Stomach (tissue), 9 donors: ENCODE data around the gene WDR37. TPM values are rescaled to one million over a fixed set of nuclear protein-coding genes. Genes with fewer than 3 reads are reported as not detected.

Experiments
- DNase-seq, 2 donors: peaks; one replicate each; pipeline versions ENCODE4 v3.0.0 to v3.0.0-alpha.2; 2013 to 2019
- H3K27ac ChIP-seq, 5 donors: fragments of 200-600 bp in 4 of 5; sonication (generic) in 4 of 5; one replicate each; pipeline ENCODE4 v1.5.1; 2013 to 2019; ENCODE audit warnings: mild to moderate bottlenecking in 1 of 5, moderate library complexity in 1 of 5
- H3K27me3 ChIP-seq, 3 donors: fragments of 200-600 bp; sonication (generic); one replicate each; pipeline ENCODE4 v1.5.1; 2017 to 2019; ENCODE audit warnings: mixed run types in 1 of 3
- H3K36me3 ChIP-seq, 4 donors: fragments of 200-600 bp; sonication (generic); 1 replicate in 3 of 4; 2 replicates in 1 of 4; pipeline ENCODE4 v1.5.1; 2016 to 2019
- H3K4me1 ChIP-seq, 4 donors: fragments of 200-600 bp; sonication (generic); one replicate each; pipeline ENCODE4 v1.5.1; 2016 to 2019
- H3K4me3 ChIP-seq, 4 donors: fragments of 200-600 bp; sonication (generic) in 3 of 4; one replicate each; pipeline ENCODE4 v1.5.1; 2016 to 2019; ENCODE audit warnings: mild to moderate bottlenecking in 1 of 4
- H3K9me3 ChIP-seq, 4 donors: fragments of 200-600 bp; sonication (generic); one replicate each; pipeline ENCODE4 v1.5.1; 2016 to 2019
- EP300 ChIP-seq: sonication (generic); formaldehyde crosslinking; IDR thresholded peaks from one replicate; pipeline ENCODE4 v1.6.1; 2017; ENCODE audit warnings: antibody characterized with exemption
- POLR2A ChIP-seq, 4 donors: fragments of 450-650 bp; IDR thresholded peaks; one replicate each; pipeline ENCODE4 v1.6.1; 2016; ENCODE audit warnings: antibody characterized with exemption in 4 of 4, control low read depth in 2 of 4, mild to moderate bottlenecking in 1 of 4, moderate library complexity in 1 of 4
- POLR2AphosphoS5 ChIP-seq, 3 donors: sonication (generic); formaldehyde crosslinking; IDR thresholded peaks; one replicate each; pipeline ENCODE4 v1.6.1; 2016; ENCODE audit warnings: antibody characterized with exemption in 3 of 3
- WGBS, 5 donors: extraction: QIAGEN DNeasy Blood & Tissue Kit in 3 of 5; methylation state at CpG; one replicate each; pipeline versions ENCODE4 v1.1.5 to v1.1.7; 2013 to 2018; 5-methylcytosine and 5-hydroxymethylcytosine counted together
- intact Hi-C: fragments of 100-400 bp; cut with DNase I; formaldehyde crosslinking; loops from one replicate; pipeline ENCODE4 v1.15.1; 2023; ENCODE audit warnings: low total_unique reads
- polyA plus RNA-seq, 3 donors: library from polyadenylated mRNA; stranded (reverse); fragments of 200-250 nt; gene quantifications; one replicate each; pipeline ENCODE4 v1.2.3, GENCODE V29; 2013
- total RNA-seq, 5 donors: library from RNA; depleted of rRNA; stranded (reverse); fragments of >200 nt; gene quantifications; one replicate each; pipeline versions ENCODE4 v1.1.0 to v1.2.3, GENCODE V29; 2014 to 2016
- TF ChIP-seq, protein P1 (sequence below), 7 experiments: fragments of 450-650 bp in 4 of 7; fragments of 200-600 bp in 3 of 7; sonication (generic) in 3 of 7; IDR thresholded peaks; one replicate each; pipeline ENCODE4 v1.5.1; 2016 to 2019; ENCODE audit warnings: antibody characterized with exemption in 7 of 7, control low read depth in 2 of 7, mild to moderate bottlenecking in 1 of 7
- donor health status: healthy with polysubstance abuse.
- donor health status: Bipolar disorder and iron deficiency.
- donor health status: healthy.

The WDR37 gene
- total and polyA plus RNA-seq, 8 donors = 5.3 to 165 (median 12.6) TPM

DNA sequence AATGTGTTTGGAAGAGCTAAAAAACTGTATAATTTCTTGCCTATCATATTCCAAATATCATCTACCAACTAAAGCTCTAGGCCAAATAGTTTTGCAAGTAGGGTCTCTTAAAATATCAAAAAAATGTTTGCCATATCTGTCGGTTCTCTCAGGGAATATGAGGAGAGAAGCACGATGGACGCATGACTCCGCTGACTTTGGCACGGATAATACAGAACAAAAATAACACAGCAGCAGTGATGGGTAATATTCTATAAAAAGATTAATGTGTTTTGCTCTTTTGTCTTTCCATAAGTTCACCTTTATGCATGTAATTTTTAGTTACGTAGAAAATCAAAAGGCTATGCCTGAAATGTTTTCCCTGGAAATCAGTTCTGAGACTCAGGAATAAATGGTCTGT is 29.6 kb upstream of the WDR37 start:
- Histone ChIP-seq H3K27ac (no peak overlapping the region), H3K4me1 (no peaks in the 10 kb centered on the region), H3K27me3 (no peaks in the 10 kb centered on the region), H3K36me3 (no peaks in the 10 kb centered on the region), H3K9me3 (no peaks in the 10 kb centered on the region), H3K4me3 (no peak overlapping the region)
- WGBS, 5 donors = 95 to 97% (median 96%) methylated on average over 6 of the region's 6 CpGs
- no peak for DNase-seq
- TF ChIP-seq POLR2A (IDR thresholded peaks at IDR 0.05) (no peak), POLR2AphosphoS5 (IDR thresholded peaks at IDR 0.05) (no peak), EP300 (no peak)
- TF ChIP-seq, protein P1, sequence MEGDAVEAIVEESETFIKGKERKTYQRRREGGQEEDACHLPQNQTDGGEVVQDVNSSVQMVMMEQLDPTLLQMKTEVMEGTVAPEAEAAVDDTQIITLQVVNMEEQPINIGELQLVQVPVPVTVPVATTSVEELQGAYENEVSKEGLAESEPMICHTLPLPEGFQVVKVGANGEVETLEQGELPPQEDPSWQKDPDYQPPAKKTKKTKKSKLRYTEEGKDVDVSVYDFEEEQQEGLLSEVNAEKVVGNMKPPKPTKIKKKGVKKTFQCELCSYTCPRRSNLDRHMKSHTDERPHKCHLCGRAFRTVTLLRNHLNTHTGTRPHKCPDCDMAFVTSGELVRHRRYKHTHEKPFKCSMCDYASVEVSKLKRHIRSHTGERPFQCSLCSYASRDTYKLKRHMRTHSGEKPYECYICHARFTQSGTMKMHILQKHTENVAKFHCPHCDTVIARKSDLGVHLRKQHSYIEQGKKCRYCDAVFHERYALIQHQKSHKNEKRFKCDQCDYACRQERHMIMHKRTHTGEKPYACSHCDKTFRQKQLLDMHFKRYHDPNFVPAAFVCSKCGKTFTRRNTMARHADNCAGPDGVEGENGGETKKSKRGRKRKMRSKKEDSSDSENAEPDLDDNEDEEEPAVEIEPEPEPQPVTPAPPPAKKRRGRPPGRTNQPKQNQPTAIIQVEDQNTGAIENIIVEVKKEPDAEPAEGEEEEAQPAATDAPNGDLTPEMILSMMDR (IDR thresholded peaks at IDR 0.05) = no peak
- intact Hi-C loops = no loop called here

DNA sequence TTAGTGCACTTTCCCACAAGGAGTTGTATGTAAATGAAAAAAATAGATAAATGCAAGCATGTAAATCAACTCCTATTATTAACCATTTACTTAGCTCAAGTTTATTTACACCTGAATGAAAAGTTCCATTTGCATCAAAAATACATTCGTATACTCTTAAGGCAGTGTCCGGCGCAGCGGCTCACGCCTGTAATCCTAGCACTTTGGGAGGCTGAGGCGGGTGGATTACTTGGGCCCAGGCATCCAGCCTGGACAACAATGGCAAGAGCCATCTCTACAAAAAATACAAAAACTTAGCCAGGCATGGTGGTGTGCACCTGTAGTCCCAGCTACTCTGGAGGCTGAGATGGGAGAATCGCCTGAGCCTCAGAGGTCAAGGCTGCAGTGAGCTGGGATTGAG is 26.3 kb upstream of the WDR37 start:
- H3K4me1 ChIP-seq = no peaks in the 10 kb centered on the region
- no peaks in the 10 kb centered on the region for H3K9me3 ChIP-seq
- no peaks in the 10 kb centered on the region for H3K36me3 ChIP-seq
- H3K27me3 ChIP-seq = no peaks in the 10 kb centered on the region
- TF ChIP-seq POLR2A (IDR thresholded peaks at IDR 0.05) = no peak
- DNase-seq = no peak
- no peak overlapping the region for H3K27ac ChIP-seq
- intact Hi-C loops = no loop called here
- 96 to 99% (median 98%) methylated on average over 7 of the region's 7 CpGs for WGBS, 5 donors
- H3K4me3 ChIP-seq = no peak overlapping the region

DNA sequence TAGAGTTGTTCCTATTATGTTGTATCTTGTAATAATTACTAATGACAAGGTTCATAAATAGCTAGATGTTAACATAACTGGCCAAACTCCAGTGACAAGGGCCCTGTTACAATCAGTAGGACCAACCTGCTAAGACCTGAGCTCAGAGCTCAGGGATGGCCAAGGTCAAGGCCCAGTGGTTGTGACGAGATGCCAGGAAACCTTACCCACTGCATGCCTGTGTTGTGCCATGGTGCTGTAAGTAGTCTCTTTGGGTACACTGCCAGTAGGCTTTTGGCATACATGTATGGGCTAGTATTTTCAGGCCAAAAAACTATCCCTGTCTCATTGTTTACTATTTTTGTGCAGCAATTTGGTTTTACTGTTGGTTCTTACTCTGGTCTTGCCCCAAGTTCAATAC is 22.6 kb upstream of the WDR37 start:
- Histone ChIP-seq H3K36me3 (peaks cover 0 to 24% (median 14%) of the 10 kb centered on the region in 4 donors), H3K27ac (no peak overlapping the region), H3K4me3 (no peak overlapping the region), H3K9me3 (no peaks in the 10 kb centered on the region), H3K27me3 (no peaks in the 10 kb centered on the region), H3K4me1 (peaks cover 0 to 3% (median 0%) of the 10 kb centered on the region in 4 donors)
- TF ChIP-seq POLR2A (IDR thresholded peaks at IDR 0.05) (no peak), POLR2AphosphoS5 (IDR thresholded peaks at IDR 0.05) (no peak), EP300 (no peak)
- TF ChIP-seq, protein P1 (IDR thresholded peaks at IDR 0.05) = no peak
- no peak for DNase-seq
- intact Hi-C loops = no loop called here
- 76 to 85% (median 83%) methylated on average over 1 of the region's 1 CpG for WGBS, 5 donors

DNA sequence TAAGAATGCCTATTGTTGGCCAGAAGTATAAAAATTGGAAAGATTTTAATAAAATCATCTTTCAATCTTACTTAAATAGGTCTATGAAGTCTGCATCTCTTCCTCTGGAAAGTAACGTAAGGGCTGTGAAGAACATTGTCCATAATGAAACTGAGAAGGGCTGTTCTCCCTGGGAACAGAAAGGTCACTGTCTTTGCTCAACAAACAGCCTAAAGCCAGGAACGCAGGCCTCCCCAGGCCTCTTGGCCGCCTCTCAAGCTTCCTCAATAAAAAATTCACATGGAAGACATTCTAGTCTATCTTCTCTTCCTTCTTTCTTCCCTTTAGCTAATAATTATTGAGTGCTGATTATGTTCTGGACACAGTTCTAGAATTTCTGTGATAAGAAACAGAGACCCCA is 21.4 kb upstream of the WDR37 start:
- no peak overlapping the region for H3K27ac ChIP-seq
- H3K9me3 ChIP-seq = no peaks in the 10 kb centered on the region
- no peak for TF ChIP-seq POLR2AphosphoS5 (IDR thresholded peaks at IDR 0.05)
- TF ChIP-seq EP300 = no peak
- TF ChIP-seq POLR2A (IDR thresholded peaks at IDR 0.05) = no peak
- TF ChIP-seq, protein P1 (IDR thresholded peaks at IDR 0.05) = no peak
- no peak for DNase-seq
- no peaks in the 10 kb centered on the region for H3K27me3 ChIP-seq
- intact Hi-C loops = no loop called here
- no peak overlapping the region for H3K4me3 ChIP-seq
- H3K36me3 ChIP-seq = peaks cover 0 to 34% (median 25%) of the 10 kb centered on the region in 4 donors
- WGBS, 5 donors = 80 to 90% (median 89%) methylated on average over 3 of the region's 3 CpGs
- H3K4me1 ChIP-seq = peaks cover 0 to 3% (median 0%) of the 10 kb centered on the region in 4 donors

DNA sequence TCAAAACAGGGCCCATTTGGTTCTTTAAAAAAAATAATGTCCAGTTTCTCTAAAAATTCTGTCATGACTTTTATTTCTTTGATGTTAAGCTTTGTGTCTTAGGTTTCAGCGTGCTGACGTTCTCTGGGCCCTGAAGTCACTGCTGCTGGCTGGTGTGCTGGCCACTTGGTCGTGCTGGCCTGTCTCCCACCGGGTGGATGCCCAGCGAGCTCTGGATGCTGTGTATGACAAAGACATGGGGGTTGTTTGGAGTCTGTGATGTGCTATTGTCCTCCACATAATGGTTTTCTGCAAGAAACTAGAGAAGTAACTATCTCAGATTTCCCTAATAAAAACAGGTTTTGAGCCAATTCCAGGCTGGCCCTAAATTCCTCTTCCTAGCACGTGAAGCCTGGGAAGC is 21.0 kb upstream of the WDR37 start:
- H3K27ac ChIP-seq = no peak overlapping the region
- intact Hi-C loops = no loop called here
- H3K36me3 ChIP-seq = peaks cover 2 to 39% (median 29%) of the 10 kb centered on the region in 4 donors
- H3K4me3 ChIP-seq = no peak overlapping the region
- no peak for TF ChIP-seq POLR2AphosphoS5 (IDR thresholded peaks at IDR 0.05)
- peaks cover 0 to 3% (median 0%) of the 10 kb centered on the region in 4 donors for H3K4me1 ChIP-seq
- DNase-seq = no peak
- H3K27me3 ChIP-seq = no peaks in the 10 kb centered on the region
- WGBS, 5 donors = 77 to 93% (median 86%) methylated on average over 6 of the region's 6 CpGs
- no peaks in the 10 kb centered on the region for H3K9me3 ChIP-seq
